ENCODE measurements around the gene TMEM175. TPM values are rescaled to one million over a fixed set of nuclear protein-coding genes. Genes with fewer than 3 reads are reported as not detected.

The TMEM175 gene
- total RNA-seq, 1 donor from 2014 or later = 29.3 TPM

- no peak for DNase-seq (ENCODE audit: extremely low read depth, low read depth, low spot score)
These were observed 24.9 kb downstream of the TMEM175 start for GRCh38 chr4:957231-957580.

GRCh38 chr4:957581-958313 is 25.5 kb downstream of the TMEM175 start:
- no peak for DNase-seq (ENCODE audit: extremely low read depth, low read depth, low spot score)

GRCh38 chr4:958314-958665 is 26.0 kb downstream of the TMEM175 start:
- no peak for DNase-seq (ENCODE audit: extremely low read depth, low read depth, low spot score)

DNA sequence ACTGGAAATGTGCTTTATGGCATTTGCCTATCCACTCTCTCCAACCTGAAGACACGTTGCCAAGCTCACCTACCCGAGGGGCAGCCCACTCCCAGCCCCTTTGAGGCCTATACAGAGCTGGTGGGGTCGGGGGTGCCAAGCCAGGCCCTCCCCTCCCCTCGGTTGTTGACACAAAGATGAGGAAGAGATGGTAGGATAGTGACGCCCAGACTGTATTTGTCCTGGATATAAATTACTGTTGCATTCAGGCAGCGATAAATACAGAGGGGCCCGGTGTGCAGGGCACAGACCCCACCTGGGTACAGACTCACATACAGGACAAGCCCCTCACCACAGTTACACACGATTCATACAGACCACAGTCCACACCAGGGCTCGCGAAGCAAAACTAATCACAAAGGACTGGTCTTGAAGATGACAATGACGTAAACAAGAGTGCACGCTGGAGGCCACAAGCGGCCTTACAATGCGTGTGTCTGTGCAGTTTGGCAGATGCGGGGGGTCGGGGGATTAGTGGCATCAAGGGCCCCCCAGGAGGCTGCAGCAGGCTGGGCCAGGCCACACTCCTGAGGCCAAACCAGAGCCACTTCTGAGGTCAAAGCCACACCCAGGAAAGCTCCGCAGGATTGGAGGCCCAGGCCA is 26.6 kb downstream of the TMEM175 start:
- DNase-seq (ENCODE audit: extremely low read depth, low read depth, low spot score) = no peak

- DNase-seq (ENCODE audit: extremely low read depth, low read depth, low spot score) = no peak
These were observed 27.3 kb downstream of the TMEM175 start for GRCh38 chr4:959338-960139.

- no peak for DNase-seq (ENCODE audit: extremely low read depth, low read depth, low spot score)
These were observed 27.9 kb downstream of the TMEM175 start for GRCh38 chr4:960140-960635.

DNA sequence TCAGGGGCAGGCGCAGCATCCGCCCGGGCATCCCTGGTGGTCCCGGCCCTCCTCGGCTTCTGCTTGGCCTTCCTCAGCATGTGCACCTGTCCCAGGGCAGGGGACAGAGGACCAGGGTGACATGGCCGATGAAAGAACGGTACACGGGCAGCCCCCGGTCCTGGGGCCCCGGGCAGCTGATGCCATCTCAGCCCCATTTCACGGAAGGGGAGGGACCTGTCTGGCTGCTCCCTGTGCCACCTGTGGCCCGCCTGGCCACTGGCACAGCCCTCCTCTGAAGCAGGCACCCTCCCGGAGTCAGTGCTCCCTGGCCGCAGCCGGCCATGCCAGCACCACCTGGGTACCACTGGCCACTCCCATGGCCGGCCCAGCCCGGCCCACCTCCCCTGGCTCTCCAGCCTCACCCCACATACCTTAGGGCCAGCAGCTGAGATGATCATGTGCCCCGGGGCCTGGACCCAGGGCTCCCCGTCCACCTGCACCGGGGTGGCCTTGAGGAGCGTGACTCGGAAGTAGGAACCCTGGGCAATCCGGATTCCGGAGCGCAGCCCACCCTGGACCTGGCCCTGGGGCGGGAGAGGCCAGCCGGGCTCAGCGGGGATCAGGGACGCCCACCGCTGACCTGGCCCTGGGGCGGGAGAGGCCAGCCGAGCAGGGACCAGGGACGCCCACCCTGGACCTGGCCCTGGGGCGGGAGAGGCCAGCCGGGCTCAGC is 28.5 kb downstream of the TMEM175 start:
- no peak for DNase-seq (ENCODE audit: extremely low read depth, low read depth, low spot score)

- DNase-seq (ENCODE audit: extremely low read depth, low read depth, low spot score) = no peak
These were observed 29.3 kb downstream of the TMEM175 start for GRCh38 chr4:961351-962230.

- DNase-seq (ENCODE audit: extremely low read depth, low read depth, low spot score) = no peak
These were observed 30.3 kb downstream of the TMEM175 start for GRCh38 chr4:962231-963208.

DNA sequence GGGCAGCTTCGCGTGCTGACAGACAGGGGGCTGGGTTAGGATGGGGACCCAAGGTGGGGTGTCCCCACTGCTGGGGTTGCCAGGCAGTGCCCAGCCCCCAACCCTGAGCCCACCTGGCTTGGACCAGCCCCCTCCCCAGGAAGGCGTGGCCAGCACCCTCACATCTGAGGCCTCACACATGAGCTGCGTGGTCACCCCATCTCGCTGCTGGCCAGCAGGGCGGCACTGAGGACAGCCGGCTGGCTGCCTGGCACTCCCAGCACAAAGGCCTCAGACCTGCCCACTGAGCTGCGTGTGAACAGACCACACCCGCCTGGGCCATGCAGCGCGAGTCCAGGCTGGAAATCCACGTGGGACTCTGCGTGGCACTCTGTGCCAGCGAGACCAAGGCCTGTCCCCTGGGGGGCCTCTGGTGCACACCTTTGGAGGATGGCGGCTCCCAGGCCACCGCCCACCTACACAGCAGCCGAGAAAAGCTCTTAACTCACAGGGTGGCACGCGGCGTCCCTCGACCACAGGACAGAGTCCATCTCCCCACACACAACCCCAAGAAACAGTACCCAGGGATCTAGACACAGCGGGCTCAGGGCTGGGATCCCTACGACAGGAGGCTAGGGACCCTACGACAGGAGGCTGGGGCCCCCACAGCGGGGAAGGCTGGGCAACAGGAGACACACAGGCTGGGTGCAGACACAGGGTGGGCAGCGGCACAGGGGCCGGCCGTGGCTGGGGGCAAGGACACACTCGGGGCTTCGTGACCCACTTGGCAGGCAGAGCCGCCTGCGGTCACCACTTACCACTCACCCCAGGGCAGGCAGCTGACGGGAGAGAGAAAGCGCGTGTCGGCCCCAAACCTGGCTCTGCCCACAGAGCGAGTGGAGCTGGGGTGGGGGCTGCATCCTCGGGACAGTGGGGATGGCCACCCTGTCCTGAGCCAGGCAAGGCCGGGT is 31.3 kb downstream of the TMEM175 start:
- no peak for DNase-seq (ENCODE audit: extremely low read depth, low read depth, low spot score)

DNA sequence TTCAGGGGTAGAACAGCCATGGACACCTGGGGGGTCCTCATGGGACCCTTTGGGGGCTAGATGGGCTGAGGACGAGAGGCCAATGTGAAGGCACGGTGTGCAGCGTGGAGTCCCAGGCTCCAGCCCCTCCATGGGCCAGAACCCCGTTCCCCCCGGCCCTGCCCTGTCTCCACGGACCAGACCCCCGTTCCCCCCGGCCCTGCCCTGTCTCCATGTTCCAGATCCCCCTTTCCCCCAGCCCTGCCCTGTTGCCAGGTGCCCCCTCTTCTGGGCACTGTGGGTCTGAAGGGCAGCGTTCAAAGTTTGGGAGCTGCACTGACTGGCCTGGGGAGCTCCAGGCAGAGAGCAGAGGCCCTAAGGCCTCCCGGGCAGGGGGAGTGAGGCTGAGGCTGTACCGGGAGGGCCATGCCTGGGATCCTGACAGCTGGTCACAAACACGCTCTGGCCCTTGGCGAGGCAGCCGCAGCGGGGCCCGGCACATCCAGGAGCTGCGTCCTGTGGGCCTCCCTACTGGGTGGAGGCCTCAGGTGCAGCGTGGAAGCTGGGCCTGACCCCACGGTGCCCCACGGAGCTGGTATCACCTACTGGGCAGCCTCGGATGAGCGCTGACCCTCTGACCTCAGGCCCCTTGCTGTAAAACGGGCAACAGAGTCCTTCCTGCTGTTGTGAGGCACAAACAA is 32.2 kb downstream of the TMEM175 start:
- DNase-seq (ENCODE audit: extremely low read depth, low read depth, low spot score) = no peak

DNA sequence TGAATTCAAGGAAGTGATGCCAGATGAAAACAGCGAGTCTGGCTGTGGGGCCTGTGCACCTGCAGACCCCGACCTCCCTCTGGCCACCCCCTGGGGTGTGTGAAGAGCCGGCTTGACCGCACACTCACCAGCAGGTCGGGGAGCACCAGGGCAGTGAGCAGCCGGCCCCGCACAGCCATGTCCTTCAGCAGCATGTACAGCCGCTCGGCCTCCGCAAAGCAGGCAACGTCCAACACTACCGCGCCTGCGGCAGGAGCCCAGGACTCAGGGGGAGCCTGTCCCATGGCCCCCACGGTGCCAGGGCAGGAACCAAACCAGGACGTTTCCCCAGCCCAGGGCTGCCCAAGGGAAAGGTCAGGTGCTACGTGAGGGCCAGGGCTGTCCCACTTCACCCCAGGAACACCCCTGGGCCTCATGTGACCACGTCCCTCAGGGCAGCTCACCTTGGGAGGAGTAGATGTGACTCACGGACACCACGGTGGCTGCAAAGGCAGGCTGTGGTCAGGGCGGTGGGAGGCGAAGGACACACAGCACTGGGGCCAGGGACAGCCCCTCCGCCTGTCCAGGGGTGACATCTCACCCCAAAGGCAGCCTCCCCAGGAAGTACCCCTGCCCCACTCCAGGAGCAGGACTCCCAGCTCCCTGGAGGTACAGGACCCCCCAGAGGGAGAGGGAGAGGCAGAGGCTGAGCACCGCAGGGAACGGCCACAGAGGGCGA is 32.9 kb downstream of the TMEM175 start:
- DNase-seq (ENCODE audit: extremely low read depth, low read depth, low spot score) = no peak

DNA sequence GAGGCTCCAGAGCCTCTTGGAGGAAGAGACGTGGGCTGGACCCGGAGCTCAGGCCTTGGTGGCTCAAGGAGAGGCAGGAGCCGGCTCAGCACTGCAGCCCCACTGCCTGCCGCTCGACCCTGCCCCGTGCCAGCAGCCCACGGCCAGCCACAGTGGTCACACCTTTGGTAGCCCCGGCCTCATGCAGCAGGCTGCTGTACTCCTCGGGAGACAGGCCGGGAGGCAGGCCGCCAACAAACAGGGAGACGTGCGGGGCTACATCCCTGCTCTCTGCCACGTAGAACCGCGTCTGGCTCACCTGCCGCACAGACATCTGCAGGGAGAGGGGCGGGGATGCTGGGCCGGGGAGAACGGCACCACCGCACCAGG is 33.5 kb downstream of the TMEM175 start:
- DNase-seq (ENCODE audit: extremely low read depth, low read depth, low spot score) = no peak

GRCh38 chr4:966266-967112 is 34.2 kb downstream of the TMEM175 start:
- DNase-seq (ENCODE audit: extremely low read depth, low read depth, low spot score) = no peak

Measured in glomerular endothelial cell (primary cell).